Ovary (tissue), 3 donors: ENCODE results near the gene ATP1A2.

Experiments
- CTCF ChIP-seq, 3 donors: fragments of 450-650 bp in 2 of 3; fragments of 200-600 bp in 1 of 3; IDR thresholded peaks; one replicate each; pipeline versions ENCODE4 v1.5.1 to v1.8.0; 2016 to 2022; ENCODE audit warnings: antibody characterized with exemption in 3 of 3, mild to moderate bottlenecking in 1 of 3
- POLR2A ChIP-seq: fragments of 450-650 bp; IDR thresholded peaks from one replicate; pipeline ENCODE4 v1.6.1; 2017; ENCODE audit warnings: antibody characterized with exemption, mild to moderate bottlenecking, moderate library complexity
- donor health status: DM: no; HTN: no; CAD: no.

- no peak for TF ChIP-seq POLR2A
- no peak for TF ChIP-seq CTCF (IDR thresholded peaks at IDR 0.05)
Observed at GRCh38 chr1:160115545-160116282, at the start of gene ATP1A2.
